ENCODE data around the gene CCNF.

Gene CCNF

DNA sequence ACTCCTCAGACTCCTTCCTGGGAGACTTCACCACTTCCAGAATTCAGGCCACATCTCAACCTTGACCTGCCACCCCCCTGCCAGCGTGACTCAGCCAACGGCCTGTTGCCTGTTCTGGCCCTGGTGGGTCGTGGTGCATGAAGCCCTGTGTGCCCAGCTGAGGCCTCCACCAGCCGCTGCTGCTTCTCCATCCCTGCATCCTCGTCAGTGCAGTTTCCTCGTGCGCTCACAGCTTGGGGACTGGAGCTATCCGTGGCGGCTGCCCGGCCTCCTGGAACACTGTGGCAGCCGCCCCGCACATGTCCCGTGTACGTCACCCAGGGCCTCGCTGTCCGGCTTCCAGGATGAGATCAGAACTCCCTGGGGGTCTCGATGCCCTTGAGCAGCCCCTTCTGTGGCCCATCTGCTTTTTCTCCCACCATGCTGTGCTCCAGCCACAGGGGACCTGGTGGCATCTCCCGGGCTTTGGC is 22.6 kb downstream of the CCNF start:
- DNase-seq (ENCODE audit: extremely low spot score), result no peak
- POLR2A ChIA-PET, result interaction anchor here (0.5 kb wide), 1 partner anchor 21 kb away, joined by 3 read pairs; no protein-coding TSS in a partner anchor
- TF ChIP-seq LEF1 (IDR thresholded peaks at IDR 0.05; ENCODE audit: borderline replicate concordance) (no peak), SP1 (IDR thresholded peaks at IDR 0.05) (no peak), NFRKB (IDR thresholded peaks at IDR 0.05) (no peak), L3MBTL2 (conservative IDR thresholded peaks at IDR 0.05) (no peak), FOXM1 (IDR thresholded peaks at IDR 0.05; ENCODE audit: borderline replicate concordance) (no peak), FOXK2 (IDR thresholded peaks at IDR 0.05) (no peak), HDGF (IDR thresholded peaks at IDR 0.05; ENCODE audit: borderline replicate concordance) (no peak), ZNF384 (IDR thresholded peaks at IDR 0.05) (no peak), ARNT (IDR thresholded peaks at IDR 0.05) (no peak), SUZ12 (IDR thresholded peaks at IDR 0.05) (no peak), ELF4 (IDR thresholded peaks at IDR 0.05) (no peak), TARDBP (IDR thresholded peaks at IDR 0.05) (no peak), BHLHE40 (IDR thresholded peaks at IDR 0.05; ENCODE audit: borderline replicate concordance) (no peak), FOXA1 (IDR thresholded peaks at IDR 0.05) (no peak), CTBP1 (IDR thresholded peaks at IDR 0.05; ENCODE audit: borderline replicate concordance) (no peak)
- TF ChIP-seq, protein P1, sequence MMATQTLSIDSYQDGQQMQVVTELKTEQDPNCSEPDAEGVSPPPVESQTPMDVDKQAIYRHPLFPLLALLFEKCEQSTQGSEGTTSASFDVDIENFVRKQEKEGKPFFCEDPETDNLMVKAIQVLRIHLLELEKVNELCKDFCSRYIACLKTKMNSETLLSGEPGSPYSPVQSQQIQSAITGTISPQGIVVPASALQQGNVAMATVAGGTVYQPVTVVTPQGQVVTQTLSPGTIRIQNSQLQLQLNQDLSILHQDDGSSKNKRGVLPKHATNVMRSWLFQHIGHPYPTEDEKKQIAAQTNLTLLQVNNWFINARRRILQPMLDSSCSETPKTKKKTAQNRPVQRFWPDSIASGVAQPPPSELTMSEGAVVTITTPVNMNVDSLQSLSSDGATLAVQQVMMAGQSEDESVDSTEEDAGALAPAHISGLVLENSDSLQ (IDR thresholded peaks at IDR 0.05), result no peak
- CTCF ChIA-PET, result no interaction called here

DNA sequence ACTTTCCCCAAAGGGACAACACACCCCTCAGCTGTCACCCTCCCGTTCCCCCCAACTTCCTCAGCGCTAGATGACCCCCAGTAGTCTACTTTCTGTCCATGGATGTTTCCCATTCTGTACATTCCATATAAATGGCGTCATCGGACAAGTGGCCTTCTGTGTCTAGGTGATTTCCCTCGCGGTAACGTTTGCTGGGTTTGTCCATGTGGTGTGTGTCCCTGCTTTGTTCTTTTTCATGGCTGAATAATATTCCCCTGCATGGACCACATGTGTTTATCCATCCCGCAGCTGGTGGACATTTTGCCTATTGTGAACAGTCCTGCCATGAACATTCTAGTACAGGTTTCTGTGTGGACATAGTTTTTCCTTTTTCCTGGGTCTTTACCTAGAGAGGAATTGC is 23.4 kb downstream of the CCNF start:
- no peak for DNase-seq (ENCODE audit: extremely low spot score)
- TF ChIP-seq FOXM1 (IDR thresholded peaks at IDR 0.05; ENCODE audit: borderline replicate concordance) (no peak), SUZ12 (IDR thresholded peaks at IDR 0.05) (no peak), HDGF (IDR thresholded peaks at IDR 0.05; ENCODE audit: borderline replicate concordance) (no peak), ELF4 (IDR thresholded peaks at IDR 0.05) (no peak), FOXK2 (IDR thresholded peaks at IDR 0.05) (no peak), BHLHE40 (IDR thresholded peaks at IDR 0.05; ENCODE audit: borderline replicate concordance) (no peak), FOXA1 (IDR thresholded peaks at IDR 0.05) (no peak), ZNF384 (IDR thresholded peaks at IDR 0.05) (no peak), TARDBP (IDR thresholded peaks at IDR 0.05) (no peak), CTBP1 (IDR thresholded peaks at IDR 0.05; ENCODE audit: borderline replicate concordance) (no peak), LEF1 (IDR thresholded peaks at IDR 0.05; ENCODE audit: borderline replicate concordance) (no peak), ARNT (IDR thresholded peaks at IDR 0.05) (no peak), SP1 (IDR thresholded peaks at IDR 0.05) (no peak), L3MBTL2 (conservative IDR thresholded peaks at IDR 0.05) (no peak)
- TF ChIP-seq, protein P1 (IDR thresholded peaks at IDR 0.05), result no peak
- POLR2A ChIA-PET, result interaction anchor here (1.0 kb wide), 1 partner anchor 16 kb away, joined by 3 read pairs; no protein-coding TSS in a partner anchor
- CTCF ChIA-PET, result no interaction called here

DNA sequence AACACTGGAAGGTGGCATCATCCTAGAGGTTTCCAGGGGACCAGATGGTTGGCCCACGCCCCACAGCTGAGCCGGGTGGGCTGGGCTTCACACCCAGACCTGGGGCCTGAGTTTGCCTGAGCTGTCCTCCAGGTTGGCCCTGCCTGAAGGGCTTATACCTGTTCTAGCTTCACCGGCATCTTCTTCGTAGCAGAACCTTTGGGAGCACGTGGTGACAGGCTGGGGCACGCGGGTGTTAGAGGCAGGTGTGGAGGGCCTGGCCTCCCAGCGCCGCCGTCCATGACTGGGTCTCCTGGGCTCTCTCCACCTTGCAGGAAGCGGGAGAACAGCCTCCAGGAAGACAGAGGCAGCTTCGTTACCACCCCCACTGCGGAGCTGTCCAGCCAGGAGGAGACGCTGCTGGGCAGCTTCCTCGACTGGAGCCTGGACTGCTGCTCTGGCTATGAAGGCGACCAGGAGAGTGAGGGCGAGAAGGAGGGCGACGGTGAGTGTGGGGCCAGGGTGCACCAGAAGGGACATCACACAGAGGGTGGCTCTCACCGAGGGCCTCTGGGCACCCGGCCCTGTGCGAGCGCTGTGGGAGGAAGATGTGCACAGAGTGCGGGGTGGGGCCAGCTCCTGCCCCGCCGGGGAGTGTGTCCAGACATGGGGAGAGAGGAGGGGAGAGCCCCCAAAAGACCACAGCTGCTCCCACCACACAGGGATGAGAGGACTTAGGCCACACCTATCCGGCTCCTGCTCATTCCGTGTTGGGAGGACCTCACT is 26.0 kb downstream of the CCNF start:
- no peak for DNase-seq (ENCODE audit: extremely low spot score)
- CTCF ChIA-PET, result interaction anchor here (0.6 kb wide), 1 partner anchor 46 kb away, joined by 5 read pairs; no protein-coding TSS in a partner anchor
- POLR2A ChIA-PET, result interaction anchor here (1.0 to 1.6 kb wide), 2 partner anchors 15 to 25 kb away, joined by 3 to 4 read pairs; no protein-coding TSS in a partner anchor
- TF ChIP-seq SUZ12 (IDR thresholded peaks at IDR 0.05) (no peak), TARDBP (IDR thresholded peaks at IDR 0.05) (no peak), SP1 (IDR thresholded peaks at IDR 0.05) (no peak), LEF1 (IDR thresholded peaks at IDR 0.05; ENCODE audit: borderline replicate concordance) (no peak), NFRKB (IDR thresholded peaks at IDR 0.05) (no peak), ZNF384 (IDR thresholded peaks at IDR 0.05) (no peak), ARNT (IDR thresholded peaks at IDR 0.05) (no peak), CTBP1 (IDR thresholded peaks at IDR 0.05; ENCODE audit: borderline replicate concordance) (no peak), HDGF (IDR thresholded peaks at IDR 0.05; ENCODE audit: borderline replicate concordance) (no peak), FOXM1 (IDR thresholded peaks at IDR 0.05; ENCODE audit: borderline replicate concordance) (no peak), FOXK2 (IDR thresholded peaks at IDR 0.05) (no peak), BHLHE40 (IDR thresholded peaks at IDR 0.05; ENCODE audit: borderline replicate concordance) (no peak), FOXA1 (IDR thresholded peaks at IDR 0.05) (no peak), L3MBTL2 (conservative IDR thresholded peaks at IDR 0.05) (no peak)

DNA sequence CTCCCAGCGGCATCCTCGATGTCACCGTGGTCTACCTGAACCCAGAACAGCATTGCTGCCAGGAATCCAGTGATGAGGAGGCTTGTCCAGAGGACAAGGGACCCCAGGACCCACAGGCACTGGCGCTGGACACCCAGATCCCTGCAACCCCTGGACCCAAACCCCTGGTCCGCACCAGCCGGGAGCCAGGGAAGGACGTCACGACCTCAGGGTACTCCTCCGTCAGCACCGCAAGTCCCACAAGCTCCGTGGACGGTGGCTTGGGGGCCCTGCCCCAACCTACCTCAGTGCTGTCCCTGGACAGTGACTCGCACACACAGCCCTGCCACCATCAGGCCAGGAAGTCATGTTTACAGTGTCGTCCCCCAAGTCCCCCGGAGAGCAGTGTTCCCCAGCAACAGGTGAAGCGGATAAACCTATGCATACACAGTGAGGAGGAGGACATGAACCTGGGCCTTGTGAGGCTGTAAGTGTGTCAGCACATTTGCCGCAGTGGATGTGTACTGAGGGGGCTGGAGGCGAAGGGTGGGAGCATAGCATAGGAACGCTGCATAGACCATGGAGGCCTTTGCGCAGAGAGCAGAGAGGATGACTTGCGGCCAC is 27.4 kb downstream of the CCNF start:
- no peak for TF ChIP-seq SUZ12 (IDR thresholded peaks at IDR 0.05)
- no peak for TF ChIP-seq ZNF384 (IDR thresholded peaks at IDR 0.05)
- TF ChIP-seq SP1 (IDR thresholded peaks at IDR 0.05), result no peak
- TF ChIP-seq, protein P1 (IDR thresholded peaks at IDR 0.05), result no peak
- no peak for TF ChIP-seq TARDBP (IDR thresholded peaks at IDR 0.05)
- TF ChIP-seq NFRKB (IDR thresholded peaks at IDR 0.05), result no peak
- TF ChIP-seq BHLHE40 (IDR thresholded peaks at IDR 0.05; ENCODE audit: borderline replicate concordance), result no peak
- no peak for TF ChIP-seq FOXK2 (IDR thresholded peaks at IDR 0.05)
- TF ChIP-seq ARNT (IDR thresholded peaks at IDR 0.05), result no peak
- TF ChIP-seq ELF4 (IDR thresholded peaks at IDR 0.05), result no peak
- no peak for TF ChIP-seq L3MBTL2 (conservative IDR thresholded peaks at IDR 0.05)
- no peak for TF ChIP-seq CTBP1 (IDR thresholded peaks at IDR 0.05; ENCODE audit: borderline replicate concordance)
- TF ChIP-seq HDGF (IDR thresholded peaks at IDR 0.05; ENCODE audit: borderline replicate concordance), result no peak
- no peak for TF ChIP-seq LEF1 (IDR thresholded peaks at IDR 0.05; ENCODE audit: borderline replicate concordance)
- no peak for TF ChIP-seq FOXA1 (IDR thresholded peaks at IDR 0.05)
- TF ChIP-seq FOXM1 (IDR thresholded peaks at IDR 0.05; ENCODE audit: borderline replicate concordance), result no peak
- CTCF ChIA-PET, result interaction anchor here (0.6 kb wide), 1 partner anchor 59 kb away, joined by 6 read pairs; no protein-coding TSS in a partner anchor
- POLR2A ChIA-PET, result interaction anchor here (1.6 to 5.1 kb wide), 2 partner anchors 13 to 26 kb away, joined by 4 to 70 read pairs; partner anchors contain the start of gene NTN3
- DNase-seq (ENCODE audit: extremely low spot score), result no peak
